Glutamatergic neuron (in vitro differentiated cells): Measurements from ENCODE around the gene HMGB1. TPM values are rescaled to one million over a fixed set of nuclear protein-coding genes. Genes with fewer than 3 reads are reported as not detected.

Source experiments
- DNase-seq: peaks from one replicate; pipeline ENCODE4 v3.0.0; 2022
- H3K27ac Mint-ChIP-seq: one replicate; pipeline ENCODE4 v1.8.0; 2020; ENCODE audit warnings: mild to moderate bottlenecking, mixed read lengths, inconsistent platforms; ENCODE audit not compliant: unreplicated experiment
- H3K27me3 Mint-ChIP-seq: one replicate; pipeline ENCODE4 v1.8.0; 2020; ENCODE audit warnings: mild to moderate bottlenecking, moderate library complexity, mixed read lengths, inconsistent platforms; ENCODE audit not compliant: unreplicated experiment
- H3K36me3 Mint-ChIP-seq: one replicate; pipeline ENCODE4 v1.8.0; 2020; ENCODE audit warnings: mild to moderate bottlenecking, mixed read lengths, inconsistent platforms; ENCODE audit not compliant: unreplicated experiment
- H3K4me1 Mint-ChIP-seq: one replicate; pipeline ENCODE4 v1.8.0; 2020; ENCODE audit warnings: mild to moderate bottlenecking, low read depth, mixed read lengths, inconsistent platforms; ENCODE audit not compliant: unreplicated experiment
- H3K4me3 Mint-ChIP-seq: one replicate; pipeline ENCODE4 v1.8.0; 2020; ENCODE audit warnings: mild to moderate bottlenecking, mixed read lengths, inconsistent platforms; ENCODE audit not compliant: unreplicated experiment
- H3K9me3 Mint-ChIP-seq: one replicate; pipeline ENCODE4 v1.8.0; 2020; ENCODE audit warnings: mild to moderate bottlenecking, moderate library complexity, mixed read lengths, inconsistent platforms; ENCODE audit not compliant: unreplicated experiment
- CTCF ChIP-seq: fragments of 200-600 bp; sonication (generic); IDR thresholded peaks from one replicate; pipeline ENCODE4 v1.5.0; 2021; ENCODE audit not compliant: partially characterized antibody, unreplicated experiment
- total RNA-seq: library from RNA; stranded (reverse); fragmentation: NEBNext Ultra II Directional; extraction: Animal tissue kit (Norgen Biotek cat#: 25700); gene quantifications from one replicate; pipeline ENCODE4 v1.2.1, GENCODE V29; 2021; ENCODE audit not compliant: unreplicated experiment

The HMGB1 gene
- total RNA-seq, 1 donor from 2014 or later = 501 TPM

GRCh38 chr13:30504081-30504480, 38.3 kb upstream of the HMGB1 start:
- H3K27me3 Mint-ChIP-seq = no peaks in the 10 kb centered on the region
- no peaks in the 10 kb centered on the region for H3K36me3 Mint-ChIP-seq
- no peak for TF ChIP-seq CTCF
- H3K27ac Mint-ChIP-seq = no peak overlapping the region
- H3K4me3 Mint-ChIP-seq = no peak overlapping the region
- no peak for DNase-seq
- H3K9me3 Mint-ChIP-seq = peaks cover 5% of the 10 kb centered on the region
- H3K4me1 Mint-ChIP-seq = peaks cover 2% of the 10 kb centered on the region

GRCh38 chr13:30502237-30502636, 36.5 kb upstream of the HMGB1 start:
- no peaks in the 10 kb centered on the region for H3K4me1 Mint-ChIP-seq
- H3K27me3 Mint-ChIP-seq = no peaks in the 10 kb centered on the region
- peaks cover 5% of the 10 kb centered on the region for H3K9me3 Mint-ChIP-seq
- H3K4me3 Mint-ChIP-seq = no peak overlapping the region
- DNase-seq = no peak
- TF ChIP-seq CTCF = no peak
- no peaks in the 10 kb centered on the region for H3K36me3 Mint-ChIP-seq
- H3K27ac Mint-ChIP-seq = no peak overlapping the region

- H3K9me3 Mint-ChIP-seq = no peaks in the 10 kb centered on the region
- no peak for TF ChIP-seq CTCF
- no peaks in the 10 kb centered on the region for H3K27me3 Mint-ChIP-seq
Measured at GRCh38 chr13:30499338-30499737, 33.6 kb upstream of the HMGB1 start.

GRCh38 chr13:30496147-30496546, 30.4 kb upstream of the HMGB1 start:
- TF ChIP-seq CTCF = no peak
- no peaks in the 10 kb centered on the region for H3K36me3 Mint-ChIP-seq
- no peak overlapping the region for H3K27ac Mint-ChIP-seq
- H3K4me3 Mint-ChIP-seq = no peak overlapping the region
- DNase-seq = no peak
- H3K9me3 Mint-ChIP-seq = no peaks in the 10 kb centered on the region
- no peaks in the 10 kb centered on the region for H3K27me3 Mint-ChIP-seq
- H3K4me1 Mint-ChIP-seq = no peaks in the 10 kb centered on the region

More at GRCh38 chr13:30499338-30499737, 33.6 kb upstream of the HMGB1 start:
- Mint-ChIP-seq H3K27ac (no peak overlapping the region), H3K4me1 (no peaks in the 10 kb centered on the region), H3K4me3 (no peak overlapping the region), H3K36me3 (no peaks in the 10 kb centered on the region)
- no peak for DNase-seq

GRCh38 chr13:30495746-30496145, 30.0 kb upstream of the HMGB1 start:
- Mint-ChIP-seq H3K27ac (no peak overlapping the region), H3K27me3 (no peaks in the 10 kb centered on the region), H3K4me1 (no peaks in the 10 kb centered on the region), H3K9me3 (no peaks in the 10 kb centered on the region), H3K36me3 (no peaks in the 10 kb centered on the region), H3K4me3 (no peak overlapping the region)
- DNase-seq = no peak
- TF ChIP-seq CTCF = no peak
